IPS DF 4.7 (cell line): ENCODE data around the gene CYBC1.
A peak's percentile ranks its signal among the peaks of the same experiment; 100 is the strongest.
"Not testable (repeated sequence)": the region's sequence is repeated elsewhere in the genome, so short reads cannot be mapped to it uniquely, and the experiment has no call there.

Experiments
- DNase-seq: peaks from one replicate; pipeline ENCODE4 v3.0.0-alpha.2; 2013; ENCODE audit warnings: low spot score; ENCODE audit errors: extremely low read depth

CYBC1 gene

GRCh38 chr17:82435601-82436583 lies 14.7 kb downstream of the CYBC1 start:
- DNase-seq: no peak

GRCh38 chr17:82435103-82435502 lies 15.4 kb downstream of the CYBC1 start:
- DNase-seq: no peak

GRCh38 chr17:82434216-82434565 lies 16.4 kb downstream of the CYBC1 start:
- DNase-seq: no peak

GRCh38 chr17:82433560-82434215 lies 16.9 kb downstream of the CYBC1 start:
- no peak for DNase-seq

GRCh38 chr17:82432017-82432416 lies 18.5 kb downstream of the CYBC1 start:
- no peak for DNase-seq

- no peak for DNase-seq
Observed at GRCh38 chr17:82429824-82430223, 20.7 kb downstream of the CYBC1 start.

GRCh38 chr17:82428546-82428945 lies 22.0 kb downstream of the CYBC1 start:
- DNase-seq: no peak

GRCh38 chr17:82424863-82425159 lies 25.7 kb downstream of the CYBC1 start:
- no peak for DNase-seq

GRCh38 chr17:82424001-82424862 lies 26.3 kb downstream of the CYBC1 start:
- DNase-seq: no peak

GRCh38 chr17:82419540-82419939 lies 31.0 kb downstream of the CYBC1 start:
- no peak for DNase-seq

- DNase-seq: no peak
Observed at GRCh38 chr17:82418001-82418986, 32.3 kb downstream of the CYBC1 start, which contains the start of the genes HEXD and OGFOD3. Gene HEXD (plus strand): TSS chr17:82418347. CDS start chr17:82419800, 1,453 bp downstream. Gene OGFOD3 (minus strand): TSS chr17:82418586. CDS start chr17:82418485, 101 bp downstream.

- no peak for DNase-seq
Observed at GRCh38 chr17:82416771-82417170, 33.8 kb downstream of the CYBC1 start.

- no peak for DNase-seq
Observed at GRCh38 chr17:82416264-82416663, 34.3 kb downstream of the CYBC1 start.

- DNase-seq: no peak
Observed at GRCh38 chr17:82415786-82416185, 34.8 kb downstream of the CYBC1 start.

GRCh38 chr17:82415336-82415735 lies 35.2 kb downstream of the CYBC1 start:
- DNase-seq: no peak

- peak; percentile 3 for DNase-seq
Observed at GRCh38 chr17:82414548-82415281, 35.8 kb downstream of the CYBC1 start.

- no peak for DNase-seq
Observed at GRCh38 chr17:82412535-82413520, 37.7 kb downstream of the CYBC1 start.

- not testable (repeated sequence) for DNase-seq
Observed at GRCh38 chr17:82412081-82412480, 38.5 kb downstream of the CYBC1 start.
